DOHH2 (cell line): ENCODE data around the gene CNGA1.

Experiments
- H3F3A ChIP-seq: fragments of 200-600 bp; sonication (generic), shearing (Covaris generic); 2 replicates; pipeline ENCODE4 v1.6.0; 2016; ENCODE audit warnings: antibody characterized with exemption, mild to moderate bottlenecking; ENCODE audit not compliant: control insufficient read depth, insufficient read depth
- H3K27ac ChIP-seq: fragments of 200-600 bp; sonication (generic); 2 replicates; pipeline ENCODE4 v1.5.1; 2014; ENCODE audit warnings: low read depth, mild to moderate bottlenecking, low read length, moderate library complexity
- H3K27me3 ChIP-seq: fragments of 200-600 bp; sonication (generic); 2 replicates; pipeline ENCODE4 v1.6.1; 2014; ENCODE audit warnings: mild to moderate bottlenecking, low read length, mixed read lengths; ENCODE audit not compliant: control insufficient read depth
- H3K36me3 ChIP-seq: fragments of 200-600 bp; sonication (generic); 2 replicates; pipeline ENCODE4 v1.6.1; 2014; ENCODE audit warnings: mild to moderate bottlenecking, low read length, moderate library complexity, mixed read lengths; ENCODE audit not compliant: control insufficient read depth
- H3K4me1 ChIP-seq: fragments of 200-600 bp; sonication (generic); 2 replicates; pipeline ENCODE4 v1.6.1; 2014; ENCODE audit warnings: mild to moderate bottlenecking, low read length, mixed read lengths; ENCODE audit not compliant: control insufficient read depth
- H3K4me2 ChIP-seq: fragments of 200-600 bp; sonication (generic); 2 replicates; pipeline ENCODE4 v1.6.0; 2014; ENCODE audit warnings: mild to moderate bottlenecking, low read length, moderate library complexity
- H3K4me3 ChIP-seq: fragments of 200-600 bp; sonication (generic); 2 replicates; pipeline ENCODE4 v1.5.1; 2014; ENCODE audit warnings: mild to moderate bottlenecking, low read length, mixed read lengths
- H3K79me2 ChIP-seq: fragments of 200-600 bp; sonication (generic); 2 replicates; pipeline ENCODE4 v1.6.1; 2014; ENCODE audit warnings: mild to moderate bottlenecking, low read length, mixed read lengths; ENCODE audit not compliant: control insufficient read depth
- H3K9me2 ChIP-seq: fragments of 200-600 bp; sonication (generic); replicated peaks from 2 replicates; pipeline ENCODE4 v1.6.1; 2014; ENCODE audit warnings: mild to moderate bottlenecking, low read length, mixed read lengths; ENCODE audit not compliant: control insufficient read depth
- H3K9me3 ChIP-seq: fragments of 200-600 bp; sonication (generic); 2 replicates; pipeline ENCODE4 v1.6.1; 2014; ENCODE audit warnings: antibody characterized with exemption, low read length, mixed read lengths; ENCODE audit not compliant: control insufficient read depth, insufficient read depth
- H4K20me1 ChIP-seq: fragments of 200-600 bp; sonication (generic); 2 replicates; pipeline ENCODE4 v1.6.0; 2014; ENCODE audit warnings: low read depth, mild to moderate bottlenecking, antibody characterized with exemption, low read length, moderate library complexity; ENCODE audit not compliant: control insufficient read depth, insufficient read depth
- CTCF ChIP-seq: fragments of 200-600 bp; sonication (generic); IDR thresholded peaks from one replicate; pipeline ENCODE4 v1.5.1; 2014; ENCODE audit warnings: antibody characterized with exemption, mild to moderate bottlenecking, low read depth, low read length; ENCODE audit not compliant: poor library complexity, severe bottlenecking
- EZH2phosphoT487 ChIP-seq: fragments of 200-600 bp; sonication (generic); IDR thresholded peaks from 2 replicates; pipeline ENCODE4 v1.6.1; 2017; ENCODE audit warnings: borderline replicate concordance, mild to moderate bottlenecking, antibody characterized with exemption, low read length, moderate library complexity, mixed read lengths

The CNGA1 gene

GRCh38 chr4:48022192-48022799, 5.8 kb upstream of the CNGA1 start:
- Histone ChIP-seq H3K79me2 (no peaks in the 10 kb centered on the region), H3K36me3 (no peaks in the 10 kb centered on the region), H4K20me1 (no peaks in the 10 kb centered on the region), H3K9me2 (no peaks in the 10 kb centered on the region), H3K4me2 (no peak overlapping the region), H3K4me3 (no peak overlapping the region), H3K27me3 (peaks cover 7% of the 10 kb centered on the region), H3K4me1 (peaks cover 7% of the 10 kb centered on the region), H3K27ac (no peak overlapping the region), H3K9me3 (no peaks in the 10 kb centered on the region), H3F3A (no peaks in the 10 kb centered on the region)
- TF ChIP-seq CTCF: no peak
- no peak for TF ChIP-seq EZH2phosphoT487

GRCh38 chr4:48021100-48021499, 4.6 kb upstream of the CNGA1 start:
- Histone ChIP-seq H3K27ac (no peak overlapping the region), H3K36me3 (no peaks in the 10 kb centered on the region)
- no peak for TF ChIP-seq CTCF
- TF ChIP-seq EZH2phosphoT487: no peak

GRCh38 chr4:48018112-48018511, 1.6 kb upstream of the CNGA1 start:
- Histone ChIP-seq H3K4me1 (peaks cover 23% of the 10 kb centered on the region), H3K36me3 (no peaks in the 10 kb centered on the region), H3K9me2 (no peaks in the 10 kb centered on the region), H4K20me1 (no peaks in the 10 kb centered on the region), H3K79me2 (no peaks in the 10 kb centered on the region), H3F3A (no peaks in the 10 kb centered on the region), H3K9me3 (no peaks in the 10 kb centered on the region), H3K4me2 (no peak overlapping the region), H3K4me3 (no peak overlapping the region), H3K27me3 (peaks cover 13% of the 10 kb centered on the region), H3K27ac (no peak overlapping the region)
- TF ChIP-seq CTCF: no peak
- TF ChIP-seq EZH2phosphoT487: no peak

More at GRCh38 chr4:48021100-48021499, 4.6 kb upstream of the CNGA1 start:
- H4K20me1 ChIP-seq: no peaks in the 10 kb centered on the region
- peaks cover 15% of the 10 kb centered on the region for H3K4me1 ChIP-seq
- no peaks in the 10 kb centered on the region for H3F3A ChIP-seq
- no peaks in the 10 kb centered on the region for H3K79me2 ChIP-seq
- H3K4me3 ChIP-seq: no peak overlapping the region
- no peaks in the 10 kb centered on the region for H3K9me2 ChIP-seq
- H3K4me2 ChIP-seq: no peak overlapping the region
- H3K9me3 ChIP-seq: no peaks in the 10 kb centered on the region
- peaks cover 13% of the 10 kb centered on the region for H3K27me3 ChIP-seq
